ENCODE data around the gene NUP93.

DNA sequence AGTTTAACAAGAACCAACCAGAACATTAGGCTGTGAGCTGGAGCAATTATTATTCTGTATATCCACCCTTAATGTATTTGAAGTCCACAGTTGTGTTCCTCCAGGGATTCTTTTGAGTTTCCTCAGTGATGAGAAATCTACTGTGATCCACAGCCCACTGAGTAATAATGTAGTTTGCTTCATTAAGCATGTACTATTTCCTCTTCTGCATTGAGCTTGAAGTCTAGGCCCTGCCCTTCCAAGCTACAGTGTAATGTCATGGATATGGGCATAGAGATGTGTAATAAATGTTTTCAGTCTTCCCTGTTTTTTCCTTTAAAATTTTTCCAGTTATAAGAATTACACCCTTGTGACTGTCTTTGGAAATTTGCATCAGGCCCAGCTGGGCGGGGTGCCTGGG lies 98.7 kb downstream of the NUP93 start:
- TF ChIP-seq, protein P1, sequence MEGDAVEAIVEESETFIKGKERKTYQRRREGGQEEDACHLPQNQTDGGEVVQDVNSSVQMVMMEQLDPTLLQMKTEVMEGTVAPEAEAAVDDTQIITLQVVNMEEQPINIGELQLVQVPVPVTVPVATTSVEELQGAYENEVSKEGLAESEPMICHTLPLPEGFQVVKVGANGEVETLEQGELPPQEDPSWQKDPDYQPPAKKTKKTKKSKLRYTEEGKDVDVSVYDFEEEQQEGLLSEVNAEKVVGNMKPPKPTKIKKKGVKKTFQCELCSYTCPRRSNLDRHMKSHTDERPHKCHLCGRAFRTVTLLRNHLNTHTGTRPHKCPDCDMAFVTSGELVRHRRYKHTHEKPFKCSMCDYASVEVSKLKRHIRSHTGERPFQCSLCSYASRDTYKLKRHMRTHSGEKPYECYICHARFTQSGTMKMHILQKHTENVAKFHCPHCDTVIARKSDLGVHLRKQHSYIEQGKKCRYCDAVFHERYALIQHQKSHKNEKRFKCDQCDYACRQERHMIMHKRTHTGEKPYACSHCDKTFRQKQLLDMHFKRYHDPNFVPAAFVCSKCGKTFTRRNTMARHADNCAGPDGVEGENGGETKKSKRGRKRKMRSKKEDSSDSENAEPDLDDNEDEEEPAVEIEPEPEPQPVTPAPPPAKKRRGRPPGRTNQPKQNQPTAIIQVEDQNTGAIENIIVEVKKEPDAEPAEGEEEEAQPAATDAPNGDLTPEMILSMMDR (IDR thresholded peaks at IDR 0.05 in 2 of 3, conservative IDR thresholded peaks at IDR 0.05 in 1 of 3; ENCODE audit: borderline replicate concordance in 1 of 3, insufficient read depth in 1 of 3, low read depth in 2 of 3, low read length in 2 of 3): no peak
- TF ChIP-seq POLR2A (IDR thresholded peaks at IDR 0.05; ENCODE audit: borderline replicate concordance, extremely low read depth, insufficient read depth, insufficient read length): no peak

Data from HCT116 (cell line).